ENCODE measurements around the gene RAD18. TPM values are rescaled to one million over a fixed set of nuclear protein-coding genes. Genes with fewer than 3 reads are reported as not detected.

Gene RAD18
- total RNA-seq, 1 experiment from 2014 or later, result 46.6 TPM

GRCh38 chr3:8837162-8837561 lies 126.1 kb downstream of the RAD18 start:
- peak; percentile 60 for ATAC-seq
- DNase-seq, result peak; percentile 58
- Histone ChIP-seq H2AFZ (ENCODE audit: low read length) (no peak overlapping the region), H3K4me2 (ENCODE audit: low read length) (no peak overlapping the region), H4K20me1 (ENCODE audit: low read length) (no peaks in the 10 kb centered on the region), H3K4me3 (ENCODE audit: low read length) (no peak overlapping the region), H3K9ac (ENCODE audit: low read length) (no peak overlapping the region), H3K27ac (ENCODE audit: low read length) (no peak overlapping the region), H3K27me3 (ENCODE audit: low read length) (no peaks in the 10 kb centered on the region), H3K79me2 (ENCODE audit: low read length) (no peaks in the 10 kb centered on the region), H3F3A (ENCODE audit: low read length, unreplicated experiment) (no peaks in the 10 kb centered on the region), H3K4me1 (ENCODE audit: insufficient read depth, low read length) (peaks cover 10% of the 10 kb centered on the region; the same call in 1 of the 2 replicates), H3K36me3 (ENCODE audit: low read depth, low read length) (no peaks in the 10 kb centered on the region), H3K9me3 (ENCODE audit: low read length) (no peaks in the 10 kb centered on the region), H3K9me2 (replicated peaks; ENCODE audit: low read length) (no peaks in the 10 kb centered on the region)
- CTCF ChIA-PET, result no interaction called here
- TF ChIP-seq CTCF (conservative IDR thresholded peaks at IDR 0.05; ENCODE audit: low read depth, low read length), result no peak
- no peak for TF ChIP-seq EZH2 (IDR thresholded peaks at IDR 0.05; ENCODE audit: low read length, unreplicated experiment)
- no peak for TF ChIP-seq EZH2phosphoT487 (IDR thresholded peaks at IDR 0.05; ENCODE audit: borderline replicate concordance, low read length)
- POLR2A ChIA-PET (ENCODE audit: unreplicated experiment), result no interaction called here
- intact Hi-C loops (cut with micrococcal nuclease), result no loop called here
- no TSS peak for BruUV-seq (replicated peaks)

GRCh38 chr3:8836096-8836495 lies 127.2 kb downstream of the RAD18 start:
- Histone ChIP-seq H3K4me3 (ENCODE audit: low read length) (no peak overlapping the region), H2AFZ (ENCODE audit: low read length) (no peak overlapping the region), H3K36me3 (ENCODE audit: low read depth, low read length) (no peaks in the 10 kb centered on the region), H3K9me2 (replicated peaks; ENCODE audit: low read length) (no peaks in the 10 kb centered on the region), H3K27me3 (ENCODE audit: low read length) (no peaks in the 10 kb centered on the region), H3K27ac (ENCODE audit: low read length) (no peak overlapping the region), H3F3A (ENCODE audit: low read length, unreplicated experiment) (no peaks in the 10 kb centered on the region), H3K79me2 (ENCODE audit: low read length) (no peaks in the 10 kb centered on the region), H3K4me1 (ENCODE audit: insufficient read depth, low read length) (peaks cover 14% of the 10 kb centered on the region; the same call in 1 of the 2 replicates), H3K4me2 (ENCODE audit: low read length) (no peak overlapping the region), H3K9me3 (ENCODE audit: low read length) (no peaks in the 10 kb centered on the region), H3K9ac (ENCODE audit: low read length) (no peak overlapping the region), H4K20me1 (ENCODE audit: low read length) (no peaks in the 10 kb centered on the region)
- intact Hi-C loops (cut with micrococcal nuclease), result no loop called here
- ATAC-seq, result no peak
- CTCF ChIA-PET, result no interaction called here
- no TSS peak for BruUV-seq (replicated peaks)
- TF ChIP-seq EZH2phosphoT487 (IDR thresholded peaks at IDR 0.05; ENCODE audit: borderline replicate concordance, low read length) (no peak), EZH2 (IDR thresholded peaks at IDR 0.05; ENCODE audit: low read length, unreplicated experiment) (no peak), CTCF (conservative IDR thresholded peaks at IDR 0.05; ENCODE audit: low read depth, low read length) (no peak)
- no peak for DNase-seq
- POLR2A ChIA-PET (ENCODE audit: unreplicated experiment), result no interaction called here

- Histone ChIP-seq H3K4me1 (ENCODE audit: insufficient read depth, low read length) (peaks cover 11% of the 10 kb centered on the region; the same call in 1 of the 2 replicates), H3K27me3 (ENCODE audit: low read length) (no peaks in the 10 kb centered on the region), H3K79me2 (ENCODE audit: low read length) (no peaks in the 10 kb centered on the region), H3K4me3 (ENCODE audit: low read length) (no peak overlapping the region), H3K9ac (ENCODE audit: low read length) (no peak overlapping the region), H3K36me3 (ENCODE audit: low read depth, low read length) (no peaks in the 10 kb centered on the region), H3K9me2 (replicated peaks; ENCODE audit: low read length) (no peaks in the 10 kb centered on the region), H3K9me3 (ENCODE audit: low read length) (no peaks in the 10 kb centered on the region), H3K4me2 (ENCODE audit: low read length) (no peak overlapping the region), H3F3A (ENCODE audit: low read length, unreplicated experiment) (no peaks in the 10 kb centered on the region), H4K20me1 (ENCODE audit: low read length) (no peaks in the 10 kb centered on the region), H2AFZ (ENCODE audit: low read length) (no peak overlapping the region), H3K27ac (ENCODE audit: low read length) (no peak overlapping the region)
- ChIA-PET CTCF (no interaction called here), POLR2A (ENCODE audit: unreplicated experiment) (interaction anchor here (0.6 kb wide), 1 partner anchor 96 kb away, joined by 9 read pairs; no protein-coding TSS in a partner anchor)
- intact Hi-C loops (cut with micrococcal nuclease), result no loop called here
- BruUV-seq (replicated peaks), result no TSS peak
- ATAC-seq, result no peak
- DNase-seq, result no peak
- TF ChIP-seq EZH2phosphoT487 (IDR thresholded peaks at IDR 0.05; ENCODE audit: borderline replicate concordance, low read length) (no peak), EZH2 (IDR thresholded peaks at IDR 0.05; ENCODE audit: low read length, unreplicated experiment) (no peak), CTCF (conservative IDR thresholded peaks at IDR 0.05; ENCODE audit: low read depth, low read length) (no peak)
Observed at GRCh38 chr3:8835385-8835784, 127.9 kb downstream of the RAD18 start.

Measured in PC-3 (cell line).